Adipose tissue (tissue), 3 donors: ENCODE results near the gene PRSS21. TPM values are rescaled to one million over a fixed set of nuclear protein-coding genes. Genes with fewer than 3 reads are reported as not detected.

ENCODE experiments used
- H3K27ac ChIP-seq: one replicate; pipeline ENCODE4 v1.5.1; 2013; ENCODE audit warnings: low read depth, low read length
- WGBS, 3 donors: extraction: QIAGEN DNeasy Blood & Tissue Kit; methylation state at CpG; one replicate each; pipeline ENCODE4 v1.1.7; 2013; 5-methylcytosine and 5-hydroxymethylcytosine counted together
- polyA plus RNA-seq, 3 donors: library from polyadenylated mRNA; stranded (reverse); fragments of 200-250 nt; gene quantifications; one replicate each; pipeline ENCODE4 v1.2.3, GENCODE V29; 2013
- donor health status: healthy with polysubstance abuse.
- donor health status: Bipolar disorder and iron deficiency.
- donor health status: healthy.

The PRSS21 gene, protein sequence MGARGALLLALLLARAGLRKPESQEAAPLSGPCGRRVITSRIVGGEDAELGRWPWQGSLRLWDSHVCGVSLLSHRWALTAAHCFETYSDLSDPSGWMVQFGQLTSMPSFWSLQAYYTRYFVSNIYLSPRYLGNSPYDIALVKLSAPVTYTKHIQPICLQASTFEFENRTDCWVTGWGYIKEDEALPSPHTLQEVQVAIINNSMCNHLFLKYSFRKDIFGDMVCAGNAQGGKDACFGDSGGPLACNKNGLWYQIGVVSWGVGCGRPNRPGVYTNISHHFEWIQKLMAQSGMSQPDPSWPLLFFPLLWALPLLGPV
- polyA plus RNA-seq = under 1 TPM in 2 of 3 donors, not detected in 1; 0.39 to 0.77 TPM

DNA sequence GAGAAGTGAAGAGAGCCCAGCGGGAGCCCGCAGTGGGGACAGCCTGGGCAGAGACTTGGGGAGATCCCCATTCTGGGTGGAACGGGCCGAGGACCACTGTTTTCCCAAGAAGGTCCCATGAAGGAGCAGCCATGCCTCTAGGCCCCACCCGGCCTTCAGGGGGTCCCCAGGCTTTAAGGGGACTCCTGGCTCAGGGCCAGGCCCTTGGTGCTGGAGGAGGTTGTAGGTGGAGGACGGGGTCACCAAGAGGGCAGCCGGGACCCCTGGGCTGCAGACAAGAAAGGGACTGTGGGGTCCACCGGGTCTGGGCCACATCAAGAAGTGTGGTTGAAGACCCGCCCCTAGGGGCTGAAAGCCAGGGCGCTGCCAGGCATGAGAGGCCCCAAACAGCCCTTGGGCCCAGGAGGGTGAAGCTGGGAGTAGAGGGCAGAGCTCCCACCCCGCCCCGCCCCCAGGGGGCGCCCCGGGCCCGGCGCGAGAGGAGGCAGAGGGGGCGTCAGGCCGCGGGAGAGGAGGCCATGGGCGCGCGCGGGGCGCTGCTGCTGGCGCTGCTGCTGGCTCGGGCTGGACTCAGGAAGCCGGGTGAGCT, at the start of gene PRSS21:
Gene PRSS21 (plus strand): TSS at position 487 of the 589 bp plus-strand sequence. CDS start 32 bp downstream, at position 519.
- no peak within 1 kb of the TSS for H3K27ac ChIP-seq
- 54 to 67% (median 59%) methylated on average over 20 to 28 of the region's 28 CpGs for WGBS, 3 donors

DNA sequence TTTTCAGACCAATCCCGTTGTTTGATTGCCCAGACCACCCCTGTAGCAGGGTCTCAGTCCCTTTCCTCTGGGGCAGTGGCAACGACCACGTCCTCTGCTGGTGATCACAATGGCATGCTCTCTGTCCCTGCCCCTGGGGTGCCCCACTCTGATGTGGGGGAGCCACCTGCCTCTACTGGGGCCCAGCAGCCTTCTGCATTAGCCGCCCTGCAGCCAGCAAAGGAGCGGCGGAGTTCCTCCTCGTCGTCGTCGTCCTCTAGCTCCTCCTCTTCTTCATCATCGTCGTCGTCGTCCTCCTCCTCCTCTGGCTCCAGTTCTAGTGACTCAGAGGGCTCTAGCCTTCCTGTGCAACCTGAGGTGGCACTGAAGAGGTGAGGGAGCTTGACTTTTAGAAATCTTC, 49.1 kb upstream of the PRSS21 start:
- no peak overlapping the region for H3K27ac ChIP-seq

DNA sequence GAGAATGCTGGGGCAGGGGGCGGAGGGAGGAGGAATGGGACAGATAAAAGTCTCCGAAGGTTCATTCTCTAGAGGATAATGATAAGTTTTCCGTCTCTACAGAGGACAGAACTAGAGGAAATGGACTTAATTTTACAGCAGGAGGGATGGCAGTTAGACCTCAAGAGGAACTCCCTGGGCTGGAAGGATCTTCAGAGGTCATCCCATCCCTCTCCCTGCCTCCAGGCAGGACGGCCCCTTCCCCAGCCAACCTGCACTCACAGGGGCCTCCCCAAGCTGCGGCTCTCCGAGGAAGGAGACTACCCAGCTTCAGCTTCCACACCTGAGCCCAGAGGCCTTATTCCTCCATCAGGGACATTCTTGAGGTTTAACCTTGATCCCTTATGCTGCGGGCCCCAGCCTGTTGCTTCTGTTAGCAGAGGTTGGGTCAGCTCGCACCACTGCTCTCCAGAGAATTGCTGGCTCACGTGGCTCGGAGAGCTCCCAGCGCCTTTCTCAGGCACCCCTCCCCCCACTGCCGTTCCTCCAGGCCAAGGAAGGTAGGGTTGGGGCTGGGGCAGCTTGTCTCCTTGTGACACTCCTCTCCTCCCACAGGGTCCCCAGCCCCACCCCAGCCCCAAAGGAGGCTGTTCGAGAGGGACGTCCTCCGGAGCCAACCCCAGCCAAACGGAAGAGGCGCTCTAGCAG, 48.5 kb upstream of the PRSS21 start:
- H3K27ac ChIP-seq = no peak overlapping the region
- 72 to 79% (median 77%) methylated on average over 16 to 17 of the region's 17 CpGs for WGBS, 3 donors

More for the DNA sequence above, 49.1 kb upstream of the PRSS21 start:
- WGBS, 3 donors = 59 to 73% (median 64%) methylated on average over 14 of the region's 14 CpGs

DNA sequence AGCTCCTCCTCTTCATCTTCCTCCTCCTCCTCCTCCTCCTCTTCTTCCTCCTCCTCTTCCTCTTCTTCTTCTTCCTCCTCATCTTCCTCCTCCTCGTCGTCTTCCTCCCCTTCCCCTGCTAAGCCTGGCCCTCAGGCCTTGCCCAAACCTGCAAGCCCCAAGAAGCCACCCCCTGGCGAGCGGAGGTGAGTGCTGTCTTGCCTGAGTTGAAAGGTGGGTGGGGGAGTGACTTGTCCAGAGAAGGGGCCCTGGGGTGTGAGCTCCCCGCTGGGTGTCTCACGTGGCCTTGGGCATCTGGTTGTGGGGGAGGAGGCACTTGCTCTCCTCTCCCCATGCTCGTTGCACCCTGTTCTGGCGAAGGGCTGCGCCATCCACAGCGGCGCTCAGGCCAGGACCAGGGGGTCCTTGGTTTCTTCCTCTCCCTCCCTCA, 47.9 kb upstream of the PRSS21 start:
- WGBS, 3 donors = 76 to 80% (median 77%) methylated on average over 9 to 11 of the region's 11 CpGs
- H3K27ac ChIP-seq = no peak overlapping the region

DNA sequence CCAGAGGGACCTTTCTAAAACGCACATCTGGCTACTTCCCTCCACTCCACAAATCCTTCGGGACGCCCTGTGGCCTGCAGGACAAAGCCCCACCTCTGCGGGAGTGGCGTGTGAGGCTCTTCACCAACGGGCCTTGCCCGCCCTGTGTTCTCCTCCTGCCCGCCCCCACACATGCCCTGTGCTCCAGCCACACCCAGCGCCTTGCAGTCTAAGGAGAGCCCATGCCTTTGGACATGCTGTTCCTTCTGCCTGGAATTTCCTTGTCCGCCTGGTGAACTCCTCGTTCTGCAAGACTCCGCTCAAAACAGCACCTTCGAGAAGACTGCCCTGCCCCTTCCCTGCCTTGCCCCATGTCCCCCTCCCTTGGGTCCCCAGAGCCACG, 47.4 kb upstream of the PRSS21 start:
- WGBS, 3 donors = 62 to 76% (median 67%) methylated on average over 14 of the region's 14 CpGs

DNA sequence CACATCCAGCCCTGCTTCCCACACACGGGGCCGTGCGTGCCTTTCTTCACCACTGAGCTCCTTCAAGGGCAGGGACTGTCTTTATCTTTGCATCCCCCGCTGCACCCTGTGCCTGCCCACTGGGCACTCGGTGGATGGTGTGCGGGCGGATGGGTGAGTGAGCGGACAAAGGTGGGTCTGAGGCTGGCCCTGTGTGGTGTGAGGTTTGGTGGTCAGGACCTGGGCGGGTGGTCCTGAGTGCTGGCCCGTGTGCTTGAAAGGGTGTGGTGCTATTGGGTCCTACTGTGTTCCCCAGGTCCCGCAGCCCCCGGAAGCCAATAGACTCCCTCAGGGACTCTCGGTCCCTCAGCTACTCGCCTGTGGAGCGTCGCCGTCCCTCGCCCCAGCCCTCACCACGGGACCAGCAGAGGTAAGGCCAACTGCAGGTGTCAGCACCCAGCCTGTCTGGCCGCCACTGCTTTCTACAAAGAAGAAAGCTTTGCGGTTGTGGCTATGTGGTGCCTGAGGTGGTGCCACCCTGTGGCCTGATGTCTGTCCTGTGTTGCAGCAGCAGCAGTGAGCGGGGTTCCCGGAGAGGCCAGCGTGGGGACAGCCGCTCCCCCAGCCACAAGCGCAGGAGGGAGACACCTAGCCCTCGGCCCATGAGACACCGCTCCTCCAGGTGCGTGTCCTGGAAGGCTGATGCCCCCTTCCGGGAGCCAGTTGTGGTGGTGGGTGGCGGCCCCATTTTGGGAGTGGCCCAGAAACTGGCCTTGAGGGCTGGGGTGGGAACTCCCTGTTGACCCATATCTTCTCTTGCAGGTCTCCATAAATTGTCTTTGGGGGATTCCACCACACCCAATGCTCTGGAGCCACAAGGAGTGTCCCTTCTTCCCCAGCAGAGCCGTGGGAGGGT, 46.7 kb upstream of the PRSS21 start:
- WGBS, 3 donors = 79 to 84% (median 81%) methylated on average over 32 of the region's 32 CpGs

More for the DNA sequence above, 47.4 kb upstream of the PRSS21 start:
- no peak overlapping the region for H3K27ac ChIP-seq

DNA sequence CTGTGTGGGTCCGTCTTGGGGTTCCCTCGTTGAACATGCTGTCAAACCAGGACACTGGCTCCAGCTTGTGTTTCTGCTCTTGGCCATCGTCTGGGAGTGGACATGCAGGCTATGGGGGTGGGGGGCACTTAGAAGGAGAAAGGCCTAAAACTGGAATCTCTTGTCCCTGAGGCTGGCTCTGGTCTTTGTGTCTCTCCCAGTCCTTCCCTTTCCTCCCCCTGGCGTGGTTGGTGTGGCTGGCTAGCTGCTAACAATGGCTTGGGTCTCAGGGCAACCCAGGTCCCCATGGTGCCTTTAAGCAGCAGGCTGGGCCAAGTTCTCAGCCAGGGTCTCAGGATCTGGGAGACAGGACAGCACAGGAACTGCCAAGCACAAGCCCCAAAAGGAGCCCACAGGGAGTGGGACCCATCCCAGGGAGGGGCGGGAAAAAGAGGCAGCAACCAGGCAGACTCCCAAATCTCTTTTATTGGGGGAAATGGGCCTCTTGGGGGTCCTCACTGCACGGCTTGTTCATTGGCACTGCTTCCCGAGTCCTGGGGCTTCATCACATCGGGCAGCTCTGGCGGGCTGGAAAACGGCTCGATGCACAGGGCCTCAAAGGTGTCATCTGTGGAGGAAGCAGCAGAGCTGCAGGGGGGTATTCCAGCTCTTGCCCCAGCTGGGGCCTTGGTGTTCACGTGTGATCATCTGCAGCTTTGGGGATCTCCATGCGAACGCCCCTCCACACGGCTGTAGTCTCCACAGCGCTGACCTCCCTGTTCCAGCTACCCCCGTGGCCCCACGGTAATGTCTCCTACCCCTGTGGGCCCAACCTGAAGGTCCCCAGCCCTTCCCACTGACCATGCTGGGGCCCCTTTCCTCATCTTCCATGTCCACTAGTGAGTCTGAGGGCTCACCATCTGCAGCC, 45.3 kb upstream of the PRSS21 start:
- WGBS, 3 donors = 67 to 84% (median 76%) methylated on average over 18 of the region's 18 CpGs
- no peak overlapping the region for H3K27ac ChIP-seq

More for the DNA sequence above, 46.7 kb upstream of the PRSS21 start:
- no peak overlapping the region for H3K27ac ChIP-seq

DNA sequence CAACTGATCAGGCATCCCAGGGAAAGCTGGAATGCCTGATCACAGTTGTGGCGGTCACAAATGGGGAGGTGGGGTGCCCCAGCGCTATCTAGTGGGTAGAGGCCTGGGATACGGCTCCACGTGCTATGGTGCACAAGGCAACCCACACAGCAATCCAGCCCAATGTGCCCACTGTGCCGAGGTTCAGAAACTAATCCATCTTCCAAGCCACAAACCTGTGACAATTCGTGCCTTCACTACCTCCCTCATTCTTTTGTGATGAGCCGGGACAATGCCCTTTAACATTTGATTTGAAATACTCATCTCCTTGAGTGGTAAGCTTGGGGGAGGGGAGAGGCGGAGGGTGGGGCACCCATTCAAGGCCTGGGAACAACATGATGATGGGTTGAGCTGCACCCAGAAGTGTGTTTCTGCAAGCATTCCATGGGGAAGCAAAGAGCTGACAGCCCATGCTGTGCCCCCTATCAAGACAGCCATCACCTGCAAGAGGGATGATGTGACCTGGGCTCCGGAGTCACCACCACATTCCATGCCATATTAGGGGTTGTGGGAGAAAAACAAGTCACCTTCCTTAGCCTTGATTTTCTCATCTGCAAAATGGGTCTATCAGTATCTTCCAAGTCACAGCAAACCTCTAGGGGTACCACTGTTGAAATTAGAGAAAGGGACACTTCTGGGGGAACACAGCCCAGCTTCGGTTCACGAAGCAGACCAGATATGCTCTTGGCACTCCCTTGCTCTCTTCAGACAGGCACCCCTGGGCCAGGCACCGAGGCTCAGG, 43.7 kb upstream of the PRSS21 start:
- H3K27ac ChIP-seq = no peak overlapping the region

DNA sequence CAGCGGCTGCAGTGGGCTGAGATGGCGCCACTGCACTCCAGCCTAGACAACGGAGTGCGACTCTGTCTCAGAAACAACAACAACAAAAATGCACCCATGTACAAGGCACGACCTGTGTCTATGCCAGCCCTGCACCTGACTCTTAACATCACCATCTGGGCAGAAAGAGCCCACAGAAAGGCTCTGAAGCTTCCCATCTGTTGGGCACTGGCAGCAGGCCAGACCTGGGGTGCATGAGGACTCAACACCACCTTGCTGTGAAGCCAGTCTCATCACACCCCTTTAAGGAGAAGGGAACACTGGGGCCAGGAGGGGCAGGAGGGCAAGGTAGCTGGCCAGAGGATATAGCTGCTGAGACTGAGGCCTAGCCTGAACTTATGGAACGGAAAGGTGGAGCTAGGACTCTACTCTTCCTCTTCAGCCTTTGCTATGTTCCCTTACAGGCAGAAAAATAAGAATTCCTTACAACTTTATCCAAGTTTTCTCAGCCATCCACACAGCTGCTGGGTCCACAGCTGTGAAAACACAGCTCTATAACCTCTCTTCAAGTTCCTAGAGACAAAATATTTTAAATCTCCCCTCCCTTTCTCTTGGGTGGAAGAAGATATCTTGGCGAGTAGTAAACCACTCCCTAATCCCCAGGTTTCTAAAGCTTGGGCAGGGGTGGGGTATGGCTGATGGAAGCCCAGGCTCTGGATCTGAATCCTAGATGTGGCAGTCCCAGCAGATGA, 42.7 kb upstream of the PRSS21 start:
- WGBS, 3 donors = 78 to 82% (median 81%) methylated on average over 7 of the region's 7 CpGs
- H3K27ac ChIP-seq = no peak overlapping the region

More for the DNA sequence above, 43.7 kb upstream of the PRSS21 start:
- WGBS, 3 donors = 83 to 86% (median 85%) methylated on average over 12 of the region's 12 CpGs

DNA sequence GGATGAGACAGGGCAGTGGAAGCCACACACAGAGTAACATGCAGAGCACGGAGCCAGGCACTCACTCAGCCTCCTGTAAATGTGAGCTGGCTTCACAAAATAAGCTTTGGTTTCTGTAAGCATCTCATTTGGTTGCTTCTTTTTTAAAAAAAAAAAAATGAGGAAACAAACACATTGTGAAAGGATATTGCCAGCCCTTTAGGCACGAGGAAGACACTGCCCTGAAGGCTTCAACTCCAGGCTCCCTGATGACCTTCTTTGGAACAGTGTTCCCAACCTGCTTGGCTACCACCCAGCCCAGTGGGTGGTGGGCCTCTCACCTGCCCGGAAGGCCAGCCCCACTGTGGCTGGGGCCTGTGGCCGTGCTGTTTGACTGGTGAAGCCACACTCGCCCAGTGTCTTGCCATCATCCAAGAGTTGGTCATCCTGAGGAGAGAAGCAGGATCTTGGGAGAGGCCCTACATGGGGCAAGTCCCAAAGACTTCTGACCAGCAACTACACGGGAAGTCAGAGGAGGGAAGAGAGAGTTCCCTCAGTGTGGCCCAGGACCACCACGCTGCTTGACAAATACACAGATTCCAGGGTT, 41.8 kb upstream of the PRSS21 start:
- no peak overlapping the region for H3K27ac ChIP-seq
- WGBS, 3 donors = 71 to 76% (median 74%) methylated on average over 7 of the region's 7 CpGs

DNA sequence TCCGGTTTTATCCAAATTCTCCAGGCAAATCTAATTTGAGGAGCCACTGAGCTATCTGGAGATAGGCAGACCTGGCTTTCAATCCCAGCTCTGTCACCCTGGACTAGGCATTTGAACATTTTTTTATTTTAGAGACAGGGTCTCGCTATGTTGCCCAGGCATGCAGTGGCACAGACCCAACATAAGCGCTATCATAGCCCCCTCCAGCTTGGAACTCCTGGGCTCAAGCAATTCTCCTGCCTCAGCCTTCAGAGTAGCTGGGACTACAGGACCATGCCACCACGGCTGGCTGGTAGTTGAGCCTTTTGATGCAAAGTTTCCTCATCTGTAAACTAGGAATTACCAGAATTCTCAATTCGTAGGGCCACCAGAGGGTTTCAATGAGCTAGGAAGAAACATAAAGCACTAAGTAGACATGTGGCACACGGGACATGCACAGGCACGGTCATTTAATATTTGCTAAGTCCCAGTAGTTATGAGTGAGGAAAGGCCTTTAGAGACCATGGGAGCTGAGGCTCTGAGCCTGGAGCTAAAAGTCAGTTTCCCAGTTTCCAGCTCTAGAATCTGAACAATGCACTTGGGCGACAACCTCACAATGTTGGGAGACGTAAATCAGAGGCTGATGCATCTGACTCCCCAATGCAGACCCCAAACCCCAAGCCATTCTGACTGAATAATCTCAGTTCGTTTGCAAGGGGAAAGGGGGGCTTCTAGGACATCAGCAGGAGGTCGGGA, 41.1 kb upstream of the PRSS21 start:
- H3K27ac ChIP-seq = no peak overlapping the region

DNA sequence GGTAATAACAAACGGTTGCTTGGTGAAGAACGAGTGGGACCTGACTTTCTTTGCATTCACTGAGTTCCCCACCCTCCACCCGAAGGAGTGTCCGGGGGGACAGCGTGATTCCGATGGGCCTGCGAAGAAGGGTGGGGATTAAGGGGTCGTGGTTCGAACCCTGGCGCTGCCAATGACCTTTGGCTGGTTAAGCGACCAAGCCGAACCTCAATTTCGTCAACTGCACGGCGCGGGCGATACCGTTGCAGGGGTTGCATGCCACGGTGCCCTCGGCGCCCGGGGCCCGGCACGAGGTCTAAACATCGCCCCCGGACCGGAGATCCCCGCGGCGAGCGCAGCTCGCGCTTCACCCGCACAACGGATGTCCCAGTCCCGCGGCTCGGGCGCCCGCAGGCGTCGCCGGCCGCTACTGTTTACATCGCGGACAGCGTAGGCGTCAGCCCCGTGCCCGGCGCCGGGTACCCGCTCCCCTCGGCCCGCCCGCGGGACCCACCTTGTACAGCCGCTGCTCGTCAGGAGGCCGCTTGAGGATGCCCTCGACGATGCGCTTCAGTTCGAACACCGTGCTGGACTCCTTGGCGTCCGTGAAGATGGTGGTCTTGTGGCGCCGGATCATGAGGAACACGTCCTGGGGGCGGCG, 40.4 kb upstream of the PRSS21 start:
- no peak overlapping the region for H3K27ac ChIP-seq
- WGBS, 3 donors = 0% methylated on average over 70 to 72 of the region's 72 CpGs

More for the DNA sequence above, 41.1 kb upstream of the PRSS21 start:
- WGBS, 3 donors = 45 to 55% (median 46%) methylated on average over 11 of the region's 11 CpGs

DNA sequence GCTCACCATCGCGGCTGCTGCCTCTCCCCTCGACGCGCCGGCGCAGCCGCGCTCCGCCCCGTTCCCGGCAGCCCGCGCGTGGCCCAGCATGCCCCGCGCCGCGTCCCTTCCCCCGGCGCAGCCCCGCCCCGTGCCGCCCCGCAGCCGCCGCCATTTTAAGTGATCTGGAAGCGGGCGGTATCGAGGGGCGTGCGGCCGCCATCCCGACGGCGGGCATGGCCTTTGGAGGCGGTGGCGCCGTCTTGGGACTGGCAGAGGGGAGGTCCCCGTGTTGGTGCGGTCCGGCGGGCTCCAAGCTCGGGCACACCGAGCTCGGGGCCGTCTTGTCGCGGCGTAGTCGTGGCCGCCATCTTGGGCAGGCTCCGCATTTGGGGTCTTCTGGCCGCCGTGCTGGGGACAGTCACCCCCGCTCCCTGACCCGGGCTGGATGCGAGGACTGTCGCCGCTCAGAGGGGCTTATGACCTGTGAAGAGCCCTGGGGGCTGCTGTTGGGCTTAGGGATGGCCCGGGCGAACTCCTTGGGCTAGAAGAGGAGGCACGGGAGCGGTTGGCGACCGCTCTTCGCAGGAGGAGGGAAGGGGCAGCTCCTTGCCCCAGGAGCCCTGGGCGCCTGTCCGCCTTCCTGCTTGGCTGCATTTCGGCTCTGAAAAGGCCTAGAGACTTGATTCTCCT, 39.7 kb upstream of the PRSS21 start, which contains the start of gene ELOB:
Gene ELOB (minus strand): TSS at position 50 of the 672 bp plus-strand sequence. CDS start 41 bp downstream, at position 9.
- 0 to 1% (median 0%) methylated on average over 41 to 66 of the region's 70 CpGs for WGBS, 3 donors

More for the DNA sequence above, 39.7 kb upstream of the PRSS21 start, which contains the start of gene ELOB:
- peak within 1 kb of the TSS; percentile 68 for H3K27ac ChIP-seq
